Stomach (tissue), 9 donors: ENCODE results near the gene SCYL2. TPM values are rescaled to one million over a fixed set of nuclear protein-coding genes. Genes with fewer than 3 reads are reported as not detected.

Experiments
- DNase-seq, 2 donors: peaks; one replicate each; pipeline versions ENCODE4 v3.0.0 to v3.0.0-alpha.2; 2013 to 2019
- H3K27ac ChIP-seq, 5 donors: fragments of 200-600 bp in 4 of 5; sonication (generic) in 4 of 5; one replicate each; pipeline ENCODE4 v1.5.1; 2013 to 2019; ENCODE audit warnings: mild to moderate bottlenecking in 1 of 5, moderate library complexity in 1 of 5
- H3K27me3 ChIP-seq, 3 donors: fragments of 200-600 bp; sonication (generic); one replicate each; pipeline ENCODE4 v1.5.1; 2017 to 2019; ENCODE audit warnings: mixed run types in 1 of 3
- H3K36me3 ChIP-seq, 4 donors: fragments of 200-600 bp; sonication (generic); 1 replicate in 3 of 4; 2 replicates in 1 of 4; pipeline ENCODE4 v1.5.1; 2016 to 2019
- H3K4me1 ChIP-seq, 4 donors: fragments of 200-600 bp; sonication (generic); one replicate each; pipeline ENCODE4 v1.5.1; 2016 to 2019
- H3K4me3 ChIP-seq, 4 donors: fragments of 200-600 bp; sonication (generic) in 3 of 4; one replicate each; pipeline ENCODE4 v1.5.1; 2016 to 2019; ENCODE audit warnings: mild to moderate bottlenecking in 1 of 4
- H3K9me3 ChIP-seq, 4 donors: fragments of 200-600 bp; sonication (generic); one replicate each; pipeline ENCODE4 v1.5.1; 2016 to 2019
- CTCF ChIP-seq, 7 experiments: fragments of 450-650 bp in 4 of 7; fragments of 200-600 bp in 3 of 7; sonication (generic) in 3 of 7; IDR thresholded peaks; one replicate each; pipeline ENCODE4 v1.5.1; 2016 to 2019; ENCODE audit warnings: antibody characterized with exemption in 7 of 7, control low read depth in 2 of 7, mild to moderate bottlenecking in 1 of 7
- EP300 ChIP-seq: sonication (generic); formaldehyde crosslinking; IDR thresholded peaks from one replicate; pipeline ENCODE4 v1.6.1; 2017; ENCODE audit warnings: antibody characterized with exemption
- POLR2A ChIP-seq, 4 donors: fragments of 450-650 bp; IDR thresholded peaks; one replicate each; pipeline ENCODE4 v1.6.1; 2016; ENCODE audit warnings: antibody characterized with exemption in 4 of 4, control low read depth in 2 of 4, mild to moderate bottlenecking in 1 of 4, moderate library complexity in 1 of 4
- POLR2AphosphoS5 ChIP-seq, 3 donors: sonication (generic); formaldehyde crosslinking; IDR thresholded peaks; one replicate each; pipeline ENCODE4 v1.6.1; 2016; ENCODE audit warnings: antibody characterized with exemption in 3 of 3
- WGBS, 5 donors: extraction: QIAGEN DNeasy Blood & Tissue Kit in 3 of 5; methylation state at CpG; one replicate each; pipeline versions ENCODE4 v1.1.5 to v1.1.7; 2013 to 2018; 5-methylcytosine and 5-hydroxymethylcytosine counted together
- intact Hi-C: fragments of 100-400 bp; cut with DNase I; formaldehyde crosslinking; loops from one replicate; pipeline ENCODE4 v1.15.1; 2023; ENCODE audit warnings: low total_unique reads
- polyA plus RNA-seq, 3 donors: library from polyadenylated mRNA; stranded (reverse); fragments of 200-250 nt; gene quantifications; one replicate each; pipeline ENCODE4 v1.2.3, GENCODE V29; 2013
- total RNA-seq, 5 donors: library from RNA; depleted of rRNA; stranded (reverse); fragments of >200 nt; gene quantifications; one replicate each; pipeline versions ENCODE4 v1.1.0 to v1.2.3, GENCODE V29; 2014 to 2016
- donor health status: healthy with polysubstance abuse.
- donor health status: Bipolar disorder and iron deficiency.
- donor health status: healthy.

SCYL2 gene
- total and polyA plus RNA-seq, 8 donors: 9.1 to 97.3 (median 28.7) TPM

- intact Hi-C loops: no loop called here
- TF ChIP-seq POLR2AphosphoS5 (IDR thresholded peaks at IDR 0.05): no peak
- no peak for TF ChIP-seq CTCF (IDR thresholded peaks at IDR 0.05)
- TF ChIP-seq POLR2A (IDR thresholded peaks at IDR 0.05): no peak
- no peak for TF ChIP-seq EP300
Measured at GRCh38 chr12:100360450-100360849, 93.5 kb downstream of the SCYL2 start.

GRCh38 chr12:100364324-100364723 is 97.3 kb downstream of the SCYL2 start:
- Histone ChIP-seq H3K4me3 (no peak overlapping the region), H3K36me3 (no peaks in the 10 kb centered on the region), H3K4me1 (peaks cover 0 to 12% (median 5%) of the 10 kb centered on the region in 4 donors), H3K27ac (no peak overlapping the region), H3K27me3 (no peaks in the 10 kb centered on the region), H3K9me3 (peaks cover 0 to 6% (median 0%) of the 10 kb centered on the region in 4 donors)
- intact Hi-C loops: no loop called here
- 78 to 95% (median 88%) methylated on average over 4 of the region's 4 CpGs for WGBS, 5 donors
- no peak for DNase-seq
- TF ChIP-seq EP300 (no peak), CTCF (IDR thresholded peaks at IDR 0.05) (no peak), POLR2A (IDR thresholded peaks at IDR 0.05) (no peak), POLR2AphosphoS5 (IDR thresholded peaks at IDR 0.05) (no peak)

More at GRCh38 chr12:100360450-100360849, 93.5 kb downstream of the SCYL2 start:
- peaks cover 0 to 9% (median 5%) of the 10 kb centered on the region in 3 donors for H3K27me3 ChIP-seq
- H3K4me1 ChIP-seq: peaks cover 0 to 19% (median 15%) of the 10 kb centered on the region in 4 donors
- DNase-seq: no peak
- H3K27ac ChIP-seq: no peak overlapping the region
- H3K36me3 ChIP-seq: no peaks in the 10 kb centered on the region
- H3K4me3 ChIP-seq: no peak overlapping the region
- no peaks in the 10 kb centered on the region for H3K9me3 ChIP-seq

GRCh38 chr12:100365411-100365810 is 98.4 kb downstream of the SCYL2 start:
- intact Hi-C loops: no loop called here
- Histone ChIP-seq H3K9me3 (peaks cover 0 to 7% (median 0%) of the 10 kb centered on the region in 4 donors), H3K4me3 (no peak overlapping the region), H3K27me3 (no peaks in the 10 kb centered on the region), H3K36me3 (no peaks in the 10 kb centered on the region), H3K27ac (no peak overlapping the region), H3K4me1 (peaks cover 0 to 4% (median 0%) of the 10 kb centered on the region in 4 donors)
- TF ChIP-seq EP300: no peak
- TF ChIP-seq POLR2A (IDR thresholded peaks at IDR 0.05): no peak
- no peak for TF ChIP-seq CTCF (IDR thresholded peaks at IDR 0.05)
- TF ChIP-seq POLR2AphosphoS5 (IDR thresholded peaks at IDR 0.05): no peak
- DNase-seq: no peak
- 71 to 83% (median 74%) methylated on average over 2 of the region's 2 CpGs for WGBS, 5 donors

GRCh38 chr12:100368066-100368465 is 101.1 kb downstream of the SCYL2 start:
- no peak for TF ChIP-seq POLR2AphosphoS5 (IDR thresholded peaks at IDR 0.05)
- no peak for TF ChIP-seq POLR2A (IDR thresholded peaks at IDR 0.05)
- no peak for TF ChIP-seq EP300
- TF ChIP-seq CTCF (IDR thresholded peaks at IDR 0.05): no peak
- H3K27ac ChIP-seq: no peak overlapping the region
- no peaks in the 10 kb centered on the region for H3K4me1 ChIP-seq
- H3K36me3 ChIP-seq: no peaks in the 10 kb centered on the region
- no peak for DNase-seq
- peaks cover 0 to 7% (median 0%) of the 10 kb centered on the region in 4 donors for H3K9me3 ChIP-seq
- no peak overlapping the region for H3K4me3 ChIP-seq
- intact Hi-C loops: no loop called here
- H3K27me3 ChIP-seq: no peaks in the 10 kb centered on the region
- 88 to 100% (median 93%) methylated on average over 1 of the region's 1 CpG for WGBS, 5 donors
